GM12864 (cell line): ENCODE results near the gene CIDEB.

Source experiments
- DNase-seq: peaks from one replicate; pipeline ENCODE4 v3.0.0-alpha.2; 2011; ENCODE audit warnings: low read depth
- H3K4me3 ChIP-seq: 2 replicates; pipeline ENCODE4 v1.5.1; 2011; ENCODE audit warnings: mild to moderate bottlenecking, low read depth, low read length, control low read depth
- TF ChIP-seq, protein P1 (sequence below): IDR thresholded peaks from 2 replicates; pipeline ENCODE4 v1.5.1; 2011; ENCODE audit warnings: low read depth, mild to moderate bottlenecking, moderate library complexity, low read length, control low read depth, inconsistent platforms; ENCODE audit errors: missing control alignments

The CIDEB gene

DNA sequence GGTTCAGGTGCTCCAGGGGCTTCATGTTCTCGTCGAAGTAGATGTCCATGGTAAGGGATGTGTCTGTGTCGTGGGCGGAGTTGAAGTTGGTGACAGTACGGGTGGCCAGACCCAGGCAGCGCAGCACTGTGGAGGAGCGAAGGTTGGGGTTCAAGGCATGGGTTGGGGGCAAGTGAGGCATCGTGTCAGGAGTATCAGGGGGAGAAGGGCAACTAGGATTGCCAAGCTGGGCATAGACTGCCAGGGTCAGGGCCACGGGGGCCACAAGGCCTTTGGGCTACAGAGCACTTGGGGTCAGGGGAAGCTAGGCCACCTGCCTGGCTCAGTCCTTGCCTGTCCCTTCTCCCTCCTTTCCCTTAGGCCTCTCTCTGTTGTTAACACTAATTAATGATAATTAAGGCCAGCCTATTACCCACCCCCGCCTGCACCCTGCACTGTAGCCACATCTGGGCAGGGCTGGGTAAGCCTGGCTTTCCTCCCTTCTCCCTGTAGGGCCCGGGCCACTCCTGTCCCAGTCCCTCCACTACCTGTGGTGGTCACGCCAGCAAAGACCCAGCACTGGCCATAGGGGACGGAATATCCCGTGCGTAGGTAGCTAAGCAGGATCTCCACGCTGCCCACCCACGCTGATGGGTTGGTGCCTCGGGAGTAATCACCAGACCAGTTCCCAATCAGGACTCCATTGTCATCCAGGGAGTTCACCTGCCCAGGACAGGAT is 49.1 kb downstream of the CIDEB start:
- TF ChIP-seq, protein P1, sequence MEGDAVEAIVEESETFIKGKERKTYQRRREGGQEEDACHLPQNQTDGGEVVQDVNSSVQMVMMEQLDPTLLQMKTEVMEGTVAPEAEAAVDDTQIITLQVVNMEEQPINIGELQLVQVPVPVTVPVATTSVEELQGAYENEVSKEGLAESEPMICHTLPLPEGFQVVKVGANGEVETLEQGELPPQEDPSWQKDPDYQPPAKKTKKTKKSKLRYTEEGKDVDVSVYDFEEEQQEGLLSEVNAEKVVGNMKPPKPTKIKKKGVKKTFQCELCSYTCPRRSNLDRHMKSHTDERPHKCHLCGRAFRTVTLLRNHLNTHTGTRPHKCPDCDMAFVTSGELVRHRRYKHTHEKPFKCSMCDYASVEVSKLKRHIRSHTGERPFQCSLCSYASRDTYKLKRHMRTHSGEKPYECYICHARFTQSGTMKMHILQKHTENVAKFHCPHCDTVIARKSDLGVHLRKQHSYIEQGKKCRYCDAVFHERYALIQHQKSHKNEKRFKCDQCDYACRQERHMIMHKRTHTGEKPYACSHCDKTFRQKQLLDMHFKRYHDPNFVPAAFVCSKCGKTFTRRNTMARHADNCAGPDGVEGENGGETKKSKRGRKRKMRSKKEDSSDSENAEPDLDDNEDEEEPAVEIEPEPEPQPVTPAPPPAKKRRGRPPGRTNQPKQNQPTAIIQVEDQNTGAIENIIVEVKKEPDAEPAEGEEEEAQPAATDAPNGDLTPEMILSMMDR, result no peak
- DNase-seq, result no peak
- H3K4me3 ChIP-seq, result no peak overlapping the region

DNA sequence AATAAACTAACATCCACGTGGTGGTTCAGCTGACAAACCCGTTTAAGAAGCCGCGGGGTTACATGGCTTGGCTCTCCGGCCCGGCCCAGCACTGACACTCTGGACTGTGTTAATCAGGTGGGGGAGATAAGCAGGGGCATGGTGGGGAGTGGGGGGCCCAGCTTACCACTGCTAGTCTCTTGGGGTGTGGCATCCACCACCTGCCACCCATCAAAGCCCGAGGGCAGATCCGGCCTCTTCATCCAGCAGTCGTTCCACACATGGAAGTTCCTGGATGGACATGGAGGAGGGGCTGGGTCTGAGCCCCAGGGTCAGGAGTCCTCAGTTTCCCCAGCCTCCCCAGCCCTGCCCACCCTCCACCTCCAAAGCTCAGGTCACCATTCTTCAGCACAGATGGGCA is 49.7 kb downstream of the CIDEB start:
- H3K4me3 ChIP-seq, result no peak overlapping the region

DNA sequence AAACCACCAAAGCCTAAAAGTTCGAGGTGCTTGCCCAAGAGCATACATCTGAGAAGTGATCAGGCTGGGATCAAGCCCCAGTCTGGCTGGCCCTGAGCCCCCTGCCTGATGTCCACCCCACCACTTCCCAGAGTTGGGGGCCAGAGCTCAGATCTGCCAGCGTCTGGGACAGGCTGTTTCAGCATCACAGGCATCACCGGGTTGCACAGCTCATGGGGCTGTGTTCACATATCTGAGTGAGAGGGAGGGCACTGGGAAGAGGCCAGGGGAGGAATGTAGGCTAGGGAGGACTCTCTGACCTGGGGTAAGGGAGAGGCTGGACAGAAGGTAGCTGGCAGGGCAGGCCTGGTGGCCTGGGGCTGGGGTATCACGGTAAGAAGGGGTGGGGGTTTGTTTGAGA is 50.8 kb downstream of the CIDEB start:
- no peak for DNase-seq

More for the DNA sequence above, 49.7 kb downstream of the CIDEB start:
- TF ChIP-seq, protein P1, result no peak
- DNase-seq, result no peak

DNA sequence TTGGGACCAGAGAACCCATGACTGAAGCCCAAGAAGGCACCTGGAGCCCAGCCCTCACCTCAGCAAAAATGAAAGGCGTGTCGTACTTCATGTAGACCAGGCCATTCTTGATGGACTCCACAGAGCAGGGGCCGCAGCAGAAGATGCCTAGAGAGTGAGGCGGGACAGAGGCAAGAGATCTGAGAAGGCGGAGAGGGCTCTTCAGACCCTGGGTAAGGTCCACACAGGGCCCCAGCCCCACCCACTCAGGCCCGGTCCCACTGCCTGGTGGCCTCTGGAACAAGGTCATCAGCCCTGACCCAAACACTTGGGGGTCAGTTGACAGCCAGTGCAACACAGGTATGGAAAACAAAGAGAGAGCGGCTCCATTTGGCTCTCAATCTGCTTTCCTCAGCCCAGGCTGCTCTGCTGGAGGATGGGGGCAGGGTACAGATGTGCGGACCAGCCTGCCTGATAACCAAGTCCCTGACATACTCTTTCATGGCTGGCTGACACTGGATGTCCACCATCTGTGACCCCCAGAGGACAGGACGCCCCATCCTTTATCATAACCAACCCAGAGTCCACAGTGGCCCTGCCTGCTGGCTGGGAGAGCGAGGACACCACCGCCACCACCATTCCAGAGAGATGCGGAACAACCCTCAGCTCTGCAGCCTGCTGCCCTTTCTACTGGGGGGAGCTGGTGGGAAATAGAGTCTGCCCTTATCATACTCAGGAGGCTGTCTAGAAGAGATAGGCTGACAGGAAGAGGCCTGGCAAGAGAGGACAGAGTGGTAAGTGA is 51.7 kb downstream of the CIDEB start:
- no peak overlapping the region for H3K4me3 ChIP-seq
- DNase-seq, result no peak
- TF ChIP-seq, protein P1, result no peak

More for the DNA sequence above, 50.8 kb downstream of the CIDEB start:
- TF ChIP-seq, protein P1, result no peak
- H3K4me3 ChIP-seq, result no peak overlapping the region

DNA sequence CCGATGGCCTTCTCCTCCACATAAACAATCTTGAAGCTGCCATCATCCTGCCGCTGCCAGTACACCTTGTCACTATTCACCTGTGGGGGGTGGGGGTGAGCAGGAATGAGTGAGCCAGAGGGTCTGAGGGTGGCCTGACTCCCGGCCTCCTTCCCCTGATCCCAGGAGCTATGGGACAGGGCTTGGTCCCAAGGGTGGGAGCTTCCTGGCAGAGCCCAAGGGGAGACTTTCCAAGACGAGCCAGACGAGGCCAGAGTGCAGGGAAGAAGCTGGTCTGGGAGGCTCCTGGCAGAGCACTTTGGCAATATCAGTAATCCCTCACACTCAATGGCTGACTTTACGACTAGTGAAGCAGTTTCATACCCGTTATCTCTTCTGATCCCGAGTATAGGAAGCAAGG is 52.3 kb downstream of the CIDEB start:
- TF ChIP-seq, protein P1, result no peak
- DNase-seq, result no peak
- no peak overlapping the region for H3K4me3 ChIP-seq
